HEK293T (cell line): ENCODE measurements around the gene SMIM38.
"Not testable (repeated sequence)": the region's sequence is repeated elsewhere in the genome, so short reads cannot be mapped to it uniquely, and the experiment has no call there.

Experiments used
- CTCF ChIA-PET: fragments of 350-600 bp; formaldehyde crosslinking; extraction: SDS; loops from one replicate; lab custom pipeline; 2021; ENCODE audit warnings: antibody characterized with exemption, inconsistent platforms; lab: Yijun Ruan, JAX
- POLR2A ChIA-PET: fragments of 350-600 bp; formaldehyde crosslinking; extraction: SDS; loops from one replicate; lab custom pipeline; 2020; ENCODE audit warnings: antibody characterized with exemption, inconsistent platforms; lab: Yijun Ruan, JAX
- DNase-seq: peaks from one replicate; pipeline ENCODE4 v3.0.0; 2012; ENCODE audit warnings: mixed read lengths; ENCODE audit errors: extremely low spot score
- ARNT ChIP-seq: fragments of 450-650 bp; IDR thresholded peaks from 2 replicates; pipeline ENCODE4 v1.6.1; 2017; ENCODE audit warnings: mild to moderate bottlenecking
- BHLHE40 ChIP-seq: fragments of 450-650 bp; IDR thresholded peaks from 2 replicates; pipeline ENCODE4 v1.6.1; 2016; ENCODE audit warnings: mild to moderate bottlenecking, moderate library complexity, borderline replicate concordance
- CTBP1 ChIP-seq: fragments of 450-650 bp; IDR thresholded peaks from 2 replicates; pipeline ENCODE4 v1.6.1; 2016; ENCODE audit warnings: borderline replicate concordance
- ELF4 ChIP-seq: fragments of 450-650 bp; IDR thresholded peaks from 2 replicates; pipeline ENCODE4 v1.6.1; 2017; ENCODE audit warnings: antibody characterized with exemption
- FOXA1 ChIP-seq: fragments of 450-650 bp; IDR thresholded peaks from 2 replicates; pipeline ENCODE4 v1.6.1; 2016; ENCODE audit warnings: mild to moderate bottlenecking
- FOXK2 ChIP-seq: fragments of 450-650 bp; IDR thresholded peaks from 2 replicates; pipeline ENCODE4 v1.6.1; 2016; ENCODE audit warnings: mild to moderate bottlenecking
- FOXM1 ChIP-seq: fragments of 450-650 bp; IDR thresholded peaks from 2 replicates; pipeline ENCODE4 v1.6.1; 2017; ENCODE audit warnings: mild to moderate bottlenecking, borderline replicate concordance
- HDGF ChIP-seq: fragments of 450-650 bp; IDR thresholded peaks from 2 replicates; pipeline ENCODE4 v1.6.1; 2017; ENCODE audit warnings: antibody characterized with exemption, borderline replicate concordance
- L3MBTL2 ChIP-seq: fragments of 450-650 bp; conservative IDR thresholded peaks from 2 replicates; pipeline ENCODE4 v1.6.1; 2016; ENCODE audit warnings: mild to moderate bottlenecking
- LEF1 ChIP-seq: fragments of 450-650 bp; IDR thresholded peaks from 2 replicates; pipeline ENCODE4 v1.6.1; 2017; ENCODE audit warnings: mild to moderate bottlenecking, borderline replicate concordance
- NFRKB ChIP-seq: fragments of 450-650 bp; IDR thresholded peaks from 2 replicates; pipeline ENCODE4 v1.6.1; 2016; ENCODE audit warnings: mild to moderate bottlenecking, moderate library complexity
- SP1 ChIP-seq: fragments of 450-650 bp; IDR thresholded peaks from 2 replicates; pipeline ENCODE4 v1.6.1; 2017
- SUZ12 ChIP-seq: fragments of 450-650 bp; IDR thresholded peaks from 2 replicates; pipeline ENCODE4 v1.6.1; 2016; ENCODE audit warnings: mild to moderate bottlenecking
- TARDBP ChIP-seq: fragments of 450-650 bp; IDR thresholded peaks from 2 replicates; pipeline ENCODE4 v1.6.1; 2016
- ZNF384 ChIP-seq: fragments of 450-650 bp; IDR thresholded peaks from 2 replicates; pipeline ENCODE4 v1.6.1; 2016
- TF ChIP-seq, protein P1 (sequence below): fragments of 450-650 bp; IDR thresholded peaks from 2 replicates; pipeline ENCODE4 v1.6.1; 2016

SMIM38 gene

GRCh38 chr11:69148806-69149205, 6.9 kb upstream of the SMIM38 start:
- ChIA-PET CTCF (no interaction called here), POLR2A (no interaction called here)
- TF ChIP-seq ZNF384 (no peak), NFRKB (no peak), SUZ12 (no peak), SP1 (no peak), ELF4 (no peak), LEF1 (no peak), L3MBTL2 (no peak), FOXM1 (no peak), BHLHE40 (no peak), HDGF (no peak), ARNT (no peak), FOXA1 (no peak), TARDBP (no peak), CTBP1 (no peak)
- TF ChIP-seq, protein P1, sequence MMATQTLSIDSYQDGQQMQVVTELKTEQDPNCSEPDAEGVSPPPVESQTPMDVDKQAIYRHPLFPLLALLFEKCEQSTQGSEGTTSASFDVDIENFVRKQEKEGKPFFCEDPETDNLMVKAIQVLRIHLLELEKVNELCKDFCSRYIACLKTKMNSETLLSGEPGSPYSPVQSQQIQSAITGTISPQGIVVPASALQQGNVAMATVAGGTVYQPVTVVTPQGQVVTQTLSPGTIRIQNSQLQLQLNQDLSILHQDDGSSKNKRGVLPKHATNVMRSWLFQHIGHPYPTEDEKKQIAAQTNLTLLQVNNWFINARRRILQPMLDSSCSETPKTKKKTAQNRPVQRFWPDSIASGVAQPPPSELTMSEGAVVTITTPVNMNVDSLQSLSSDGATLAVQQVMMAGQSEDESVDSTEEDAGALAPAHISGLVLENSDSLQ: no peak
- DNase-seq: no peak

- POLR2A ChIA-PET, CTCF ChIA-PET: not testable (repeated sequence)
Observed at GRCh38 chr11:69149338-69150045, 6.2 kb upstream of the SMIM38 start.

DNA sequence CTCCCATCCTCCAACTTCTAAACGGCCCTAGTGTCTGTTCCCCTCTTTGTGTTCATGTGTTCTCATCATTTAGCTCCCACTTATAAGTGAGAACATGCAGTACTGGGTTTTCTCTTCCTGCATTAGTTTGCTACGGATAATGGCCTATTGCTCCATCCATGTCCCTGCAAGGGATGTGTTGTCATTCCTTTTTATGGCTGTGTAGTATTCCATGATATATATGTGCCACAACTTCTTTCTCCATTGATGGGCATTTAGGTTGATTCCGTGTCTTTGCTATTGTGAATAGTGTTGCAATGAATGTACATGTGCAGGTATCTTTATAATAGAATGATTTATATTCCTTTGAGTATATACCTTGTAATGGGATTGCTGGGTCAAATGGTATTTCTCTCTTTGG, 5.6 kb upstream of the SMIM38 start:
- ChIA-PET POLR2A (no interaction called here), CTCF (no interaction called here)
- TF ChIP-seq SUZ12: no peak
- no peak for TF ChIP-seq ARNT
- TF ChIP-seq, protein P1: no peak
- no peak for TF ChIP-seq SP1
- DNase-seq: no peak

More at GRCh38 chr11:69149338-69150045, 6.2 kb upstream of the SMIM38 start:
- not testable (repeated sequence) for DNase-seq

- ChIA-PET POLR2A (no interaction called here), CTCF (interaction anchor here (0.6 kb wide), 1 partner anchor 17 kb away, joined by 3 read pairs; no protein-coding TSS in a partner anchor)
- no peak for DNase-seq
- no peak for TF ChIP-seq FOXM1
- TF ChIP-seq ARNT: no peak
- TF ChIP-seq HDGF: no peak
- no peak for TF ChIP-seq CTBP1
- no peak for TF ChIP-seq SUZ12
- no peak for TF ChIP-seq ZNF384
Observed at GRCh38 chr11:69151836-69152235, 3.9 kb upstream of the SMIM38 start.

DNA sequence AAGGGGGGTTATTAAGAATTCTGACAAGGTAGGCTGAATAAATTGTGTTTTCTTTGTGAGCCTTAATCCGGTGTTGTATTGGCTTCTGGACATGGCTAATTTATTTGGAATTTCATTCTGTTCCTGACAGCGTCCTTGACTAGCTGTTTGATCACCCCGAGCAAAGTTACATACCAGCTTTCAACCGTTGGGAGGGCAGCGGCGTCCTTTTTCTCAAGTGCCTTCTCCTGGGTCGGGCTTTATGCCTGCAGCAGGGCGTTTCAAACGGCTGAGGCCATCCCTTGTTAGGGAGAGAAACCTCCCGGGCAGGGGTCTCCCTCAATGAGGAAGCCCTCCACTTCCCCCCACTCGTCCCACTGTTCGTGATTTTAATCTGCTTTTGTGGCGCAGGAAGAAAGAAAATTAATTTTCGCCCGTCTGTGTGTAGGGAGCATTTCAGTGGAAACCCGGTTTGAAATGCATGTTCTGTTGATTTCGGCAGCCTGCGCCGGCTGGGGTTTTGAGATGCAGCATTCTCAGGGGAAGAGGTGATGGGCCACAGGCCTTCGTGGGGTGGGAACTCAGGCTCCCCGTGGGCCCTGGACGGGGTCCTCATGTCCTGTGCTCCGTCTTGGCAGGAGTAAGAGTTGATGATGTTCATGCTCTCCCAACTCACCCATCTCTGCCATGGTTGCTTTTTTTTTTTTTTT, 2.9 kb upstream of the SMIM38 start:
- CTCF ChIA-PET: interaction anchor here (0.6 kb wide), 1 partner anchor 18 kb away, joined by 3 read pairs; no protein-coding TSS in a partner anchor
- POLR2A ChIA-PET: no interaction called here
- no peak for DNase-seq
- TF ChIP-seq, protein P1: no peak
- TF ChIP-seq LEF1 (no peak), BHLHE40 (no peak), SUZ12 (no peak), NFRKB (no peak), CTBP1 (no peak), L3MBTL2 (no peak), FOXA1 (no peak), TARDBP (no peak), ARNT (no peak), HDGF (no peak), FOXK2 (no peak), SP1 (no peak), ZNF384 (no peak), FOXM1 (no peak)

- DNase-seq: no peak
- POLR2A ChIA-PET: no interaction called here
- TF ChIP-seq FOXA1 (no peak), NFRKB (no peak), ELF4 (no peak), CTBP1 (no peak), ZNF384 (no peak), TARDBP (no peak), FOXK2 (no peak), ARNT (no peak), HDGF (no peak)
- TF ChIP-seq, protein P1: no peak
- CTCF ChIA-PET: interaction anchor here (0.7 kb wide), 1 partner anchor 22 kb away, joined by 3 read pairs; no protein-coding TSS in a partner anchor
Observed at GRCh38 chr11:69153661-69154060, 2.1 kb upstream of the SMIM38 start.
